Measurements from ENCODE around the gene TRAFD1. TPM values are rescaled to one million over a fixed set of nuclear protein-coding genes. Genes with fewer than 3 reads are reported as not detected.

Gene TRAFD1
- total RNA-seq, result 31.8 and 40.0 TPM in 2 replicates

GRCh38 chr12:112125250-112125999 is at the start of gene TRAFD1:
TSS of gene TRAFD1 (plus strand) at chr12:112125560. CDS start at chr12:112130523, 4,963 bp downstream.

GRCh38 chr12:112108202-112109079 is 16.9 kb upstream of the TRAFD1 start, which contains the start of gene NAA25:
TSS of gene NAA25 (minus strand) at chr12:112108783. CDS start at chr12:112108773, 10 bp downstream.

Small RNA genes within 50 kb of the gene (small RNA-seq; reads per million reads assigned to genes)
- not detected for gene RF00019

Other genes starting within 250 kb of the TRAFD1 start
- gene TMEM116, start 112.4 kb upstream of the TRAFD1 start, total RNA-seq, result 3.8 and 9.0 TPM in 2 replicates
- gene ERP29, start 112.1 kb upstream of the TRAFD1 start, total RNA-seq, result 34.1 and 64.4 TPM in 2 replicates
- gene NAA25, start 16.8 kb upstream of the TRAFD1 start, total RNA-seq, result 16.4 and 18.1 TPM in 2 replicates